Cardiac muscle cell (in vitro differentiated cells and primary cell): ENCODE results near the gene LIF. TPM values are rescaled to one million over a fixed set of nuclear protein-coding genes. Genes with fewer than 3 reads are reported as not detected.

Source experiments
- DNase-seq, 2 donors: peaks; one replicate each; pipeline versions ENCODE4 v3.0.0 to v3.0.0-alpha.2; 2010 to 2017; ENCODE audit warnings: low read depth in 1 of 2, low spot score in 1 of 2
- H3K27ac ChIP-seq: fragments of 200-600 bp; sonication (generic); 2 replicates; pipeline ENCODE4 v1.5.1; 2016
- H3K27me3 ChIP-seq: fragments of 200-600 bp; sonication (generic); 2 replicates; pipeline ENCODE4 v1.6.0; 2016; ENCODE audit warnings: control low read depth
- H3K36me3 ChIP-seq: fragments of 200-600 bp; sonication (generic); 2 replicates; pipeline ENCODE4 v1.5.1; 2016; ENCODE audit warnings: control low read depth
- H3K4me1 ChIP-seq: fragments of 200-600 bp; sonication (generic); 2 replicates; pipeline ENCODE4 v1.8.1; 2017; ENCODE audit warnings: low read depth, mild to moderate bottlenecking, mixed run types
- H3K4me3 ChIP-seq: fragments of 200-600 bp; sonication (generic); 2 replicates; pipeline ENCODE4 v1.5.1; 2016; ENCODE audit warnings: mild to moderate bottlenecking
- H3K9me3 ChIP-seq: fragments of 200-600 bp; sonication (generic); 2 replicates; pipeline ENCODE4 v1.5.1; 2017; ENCODE audit warnings: low read depth, mild to moderate bottlenecking, control low read depth
- CTCF ChIP-seq: IDR thresholded peaks from 2 replicates; pipeline ENCODE4 v1.5.1; 2012; ENCODE audit warnings: low read depth, mild to moderate bottlenecking, low read length
- polyA plus RNA-seq: library from polyadenylated mRNA; unstranded; fragments of >200 nt; fragmentation: Nextera tagmentation; extraction: Ambion mirVana; gene quantifications from 2 replicates; pipeline ENCODE4 v1.2.1, GENCODE V29; 2016
- total RNA-seq: library from RNA; depleted of rRNA; stranded (reverse); fragments of >200 nt; gene quantifications from 2 replicates; pipeline ENCODE4 v1.2.3, GENCODE V29; 2016

Gene LIF
- total and polyA plus RNA-seq, 2 experiments from 2014 or later = 1.0 to 1.7 TPM

- H3K27ac ChIP-seq = no peak overlapping the region
- no peaks in the 10 kb centered on the region for H3K27me3 ChIP-seq
- H3K4me3 ChIP-seq = no peak overlapping the region
- H3K36me3 ChIP-seq = no peaks in the 10 kb centered on the region
- TF ChIP-seq CTCF = no peak
- peak; percentile 43 to 94 for DNase-seq
- peaks cover 8% of the 10 kb centered on the region for H3K4me1 ChIP-seq
- no peaks in the 10 kb centered on the region for H3K9me3 ChIP-seq
These were observed 39.6 kb downstream of the LIF start for GRCh38 chr22:30206944-30207343.

GRCh38 chr22:30205281-30206115 is 41.1 kb downstream of the LIF start:
- peaks cover 8% of the 10 kb centered on the region for H3K4me1 ChIP-seq
- H3K27me3 ChIP-seq = no peaks in the 10 kb centered on the region
- TF ChIP-seq CTCF = no peak
- peak in 1 of 2 donors; percentile 96 for DNase-seq
- H3K9me3 ChIP-seq = no peaks in the 10 kb centered on the region
- H3K36me3 ChIP-seq = no peaks in the 10 kb centered on the region
- no peak overlapping the region for H3K4me3 ChIP-seq
- H3K27ac ChIP-seq = no peak overlapping the region

- H3K27me3 ChIP-seq = no peaks in the 10 kb centered on the region
- no peaks in the 10 kb centered on the region for H3K36me3 ChIP-seq
- no peak overlapping the region for H3K4me3 ChIP-seq
- DNase-seq = peak in 1 of 2 donors; percentile 85
- H3K27ac ChIP-seq = no peak overlapping the region
- H3K4me1 ChIP-seq = peaks cover 8% of the 10 kb centered on the region
- no peak for TF ChIP-seq CTCF
- H3K9me3 ChIP-seq = no peaks in the 10 kb centered on the region
These were observed 41.8 kb downstream of the LIF start for GRCh38 chr22:30204742-30205111.

GRCh38 chr22:30204015-30204741 is 42.4 kb downstream of the LIF start:
- no peak for DNase-seq
- no peaks in the 10 kb centered on the region for H3K36me3 ChIP-seq
- H3K4me1 ChIP-seq = peaks cover 8% of the 10 kb centered on the region
- no peaks in the 10 kb centered on the region for H3K9me3 ChIP-seq
- no peak for TF ChIP-seq CTCF
- H3K27ac ChIP-seq = no peak overlapping the region
- H3K27me3 ChIP-seq = no peaks in the 10 kb centered on the region
- no peak overlapping the region for H3K4me3 ChIP-seq

GRCh38 chr22:30202531-30203006 is 44.0 kb downstream of the LIF start:
- peak; percentile 30 to 58 for DNase-seq
- peaks cover 2% of the 10 kb centered on the region for H3K4me1 ChIP-seq
- peak overlapping the region; percentile 84 for H3K27ac ChIP-seq
- no peaks in the 10 kb centered on the region for H3K27me3 ChIP-seq
- no peak overlapping the region for H3K4me3 ChIP-seq
- TF ChIP-seq CTCF = no peak
- H3K9me3 ChIP-seq = no peaks in the 10 kb centered on the region
- no peaks in the 10 kb centered on the region for H3K36me3 ChIP-seq
